OCI-LY7 (cell line): ENCODE results near the gene C14orf39. TPM values are rescaled to one million over a fixed set of nuclear protein-coding genes. Genes with fewer than 3 reads are reported as not detected.

Experiments used
- BruUV-seq: library from RNA; stranded (reverse); fragments of 400-500 nt; replicated peaks from 2 replicates; lab custom pipeline; 2021; lab: Mats Ljungman, UMichigan
- CTCF ChIA-PET: fragments of 300-600 bp; sonication (Branson Sonifier 250); formaldehyde crosslinking; loops from one replicate; lab custom pipeline; 2022; ENCODE audit warnings: antibody characterized with exemption; ENCODE audit not compliant: unreplicated experiment; lab: Charles Lee
- POLR2A ChIA-PET: fragments of 300-600 bp; sonication (Branson Sonifier 250); formaldehyde crosslinking; loops from one replicate; lab custom pipeline; 2022; ENCODE audit warnings: antibody characterized with exemption; lab: Charles Lee
- DNase-seq: peaks from one replicate; pipeline ENCODE4 v3.0.0-alpha.2; 2015; ENCODE audit warnings: low spot score
- H2AFZ ChIP-seq: fragments of 200-600 bp; sonication (generic), shearing (Covaris generic); 2 replicates; pipeline ENCODE4 v1.6.1; 2014; ENCODE audit warnings: mild to moderate bottlenecking, antibody characterized with exemption, low read length, moderate library complexity
- H3K27ac ChIP-seq: fragments of 200-600 bp; sonication (generic); 2 replicates; pipeline ENCODE4 v1.5.1; 2014; ENCODE audit warnings: mixed run types, low read depth, mild to moderate bottlenecking, moderate library complexity, low read length, inconsistent platforms; ENCODE audit not compliant: poor library complexity, severe bottlenecking
- H3K36me3 ChIP-seq: fragments of 200-600 bp; sonication (generic); 2 replicates; pipeline ENCODE4 v1.6.1; 2014; ENCODE audit warnings: mild to moderate bottlenecking, antibody characterized with exemption, low read length, moderate library complexity, mixed read lengths; ENCODE audit not compliant: insufficient read depth
- H3K4me1 ChIP-seq: fragments of 200-600 bp; sonication (generic); 2 replicates; pipeline ENCODE4 v1.5.1; 2014; ENCODE audit warnings: mild to moderate bottlenecking, low read length; ENCODE audit not compliant: insufficient read depth, poor library complexity, severe bottlenecking
- H3K4me2 ChIP-seq: fragments of 200-600 bp; sonication (generic); 2 replicates; pipeline ENCODE4 v1.6.1; 2014; ENCODE audit warnings: mild to moderate bottlenecking, low read length
- H3K4me3 ChIP-seq: fragments of 200-600 bp; sonication (generic); 2 replicates; pipeline ENCODE4 v1.5.1; 2014; ENCODE audit warnings: mild to moderate bottlenecking, low read depth, low read length; ENCODE audit not compliant: poor library complexity, severe bottlenecking
- H3K79me2 ChIP-seq: fragments of 200-600 bp; sonication (generic); 2 replicates; pipeline ENCODE4 v1.6.1; 2016; ENCODE audit warnings: low read depth, mild to moderate bottlenecking, low read length, moderate library complexity, mixed read lengths; ENCODE audit not compliant: insufficient read depth
- H3K9me2 ChIP-seq: fragments of 200-600 bp; sonication (generic); 2 replicates; pipeline ENCODE4 v1.6.1; 2016; ENCODE audit warnings: mild to moderate bottlenecking, low read length, mixed read lengths; ENCODE audit not compliant: insufficient read depth
- H3K9me3 ChIP-seq: fragments of 200-600 bp; sonication (generic); 2 replicates; pipeline ENCODE4 v1.6.1; 2014; ENCODE audit warnings: mild to moderate bottlenecking, mixed run types, low read length, mixed read lengths
- H4K20me1 ChIP-seq: fragments of 200-600 bp; sonication (generic); 2 replicates; pipeline ENCODE4 v1.6.1; 2014; ENCODE audit warnings: mild to moderate bottlenecking, antibody characterized with exemption, low read length, moderate library complexity, mixed read lengths; ENCODE audit not compliant: insufficient read depth
- CTCF ChIP-seq: fragments of 200-600 bp; sonication (generic); conservative IDR thresholded peaks from 2 replicates; pipeline ENCODE4 v1.5.1; 2014; ENCODE audit warnings: mild to moderate bottlenecking, antibody characterized with exemption, low read length, moderate library complexity, mixed read lengths
- EZH2phosphoT487 ChIP-seq: fragments of 200-600 bp; sonication (generic); IDR thresholded peaks from 2 replicates; pipeline ENCODE4 v1.6.1; 2018; ENCODE audit warnings: low read depth, borderline replicate concordance, mild to moderate bottlenecking, mixed run types, antibody characterized with exemption, low read length, moderate library complexity, mixed read lengths
- intact Hi-C: fragments of 100-400 bp; cut with micrococcal nuclease; formaldehyde crosslinking; loops from one replicate; pipeline ENCODE4 v1.10.0; 2022; ENCODE audit not compliant: unreplicated experiment
- total RNA-seq, 2 experiments: library from RNA; depleted of rRNA in 1 of 2; stranded (reverse); fragments of >200 nt in 1 of 2; shearing (Covaris generic) in 1 of 2; gene quantifications; 2 replicates each; pipeline ENCODE4 v1.2.3, GENCODE V29; 2014 to 2022

The C14orf39 gene
- total RNA-seq, 2 experiments from 2014 or later, result not detected

- no peaks in the 10 kb centered on the region for H3K36me3 ChIP-seq
- ChIA-PET POLR2A (no interaction called here), CTCF (no interaction called here)
- no peak for DNase-seq
- H3K79me2 ChIP-seq, result no peaks in the 10 kb centered on the region
- no peaks in the 10 kb centered on the region for H3K9me2 ChIP-seq
- no peak overlapping the region for H3K27ac ChIP-seq
- H3K4me3 ChIP-seq, result no peak overlapping the region
- no peaks in the 10 kb centered on the region for H4K20me1 ChIP-seq
- H3K4me2 ChIP-seq, result no peak overlapping the region
- no peaks in the 10 kb centered on the region for H3K9me3 ChIP-seq
- TF ChIP-seq EZH2phosphoT487, result no peak
- no peak for TF ChIP-seq CTCF
- no peaks in the 10 kb centered on the region for H3K4me1 ChIP-seq
- intact Hi-C loops, result no loop called here
- no peak overlapping the region for H2AFZ ChIP-seq
- no TSS peak for BruUV-seq
These were observed 20.1 kb upstream of the C14orf39 start for GRCh38 chr14:60506010-60506409.

- Histone ChIP-seq H3K9me3 (no peaks in the 10 kb centered on the region), H3K79me2 (no peaks in the 10 kb centered on the region), H3K36me3 (no peaks in the 10 kb centered on the region), H2AFZ (no peak overlapping the region), H3K4me1 (no peaks in the 10 kb centered on the region), H3K4me3 (no peak overlapping the region), H3K9me2 (no peaks in the 10 kb centered on the region), H4K20me1 (no peaks in the 10 kb centered on the region), H3K27ac (no peak overlapping the region), H3K4me2 (no peak overlapping the region)
- ChIA-PET CTCF (no interaction called here), POLR2A (no interaction called here)
- intact Hi-C loops, result no loop called here
- DNase-seq, result no peak
- TF ChIP-seq CTCF, result no peak
- TF ChIP-seq EZH2phosphoT487, result peak; percentile 59; the same call in 1 of the 2 replicates
- BruUV-seq, result no TSS peak
These were observed 19.6 kb upstream of the C14orf39 start for GRCh38 chr14:60505448-60505847.

- no peaks in the 10 kb centered on the region for H4K20me1 ChIP-seq
- no peak for TF ChIP-seq CTCF
- TF ChIP-seq EZH2phosphoT487, result no peak
- H3K79me2 ChIP-seq, result no peaks in the 10 kb centered on the region
- BruUV-seq, result no TSS peak
- no peak overlapping the region for H3K4me2 ChIP-seq
- H3K9me2 ChIP-seq, result no peaks in the 10 kb centered on the region
- H2AFZ ChIP-seq, result no peak overlapping the region
- intact Hi-C loops, result no loop called here
- no peak overlapping the region for H3K27ac ChIP-seq
- POLR2A ChIA-PET, result no interaction called here
- no peak for DNase-seq
- no peak overlapping the region for H3K4me3 ChIP-seq
- CTCF ChIA-PET, result no interaction called here
- no peaks in the 10 kb centered on the region for H3K36me3 ChIP-seq
- H3K4me1 ChIP-seq, result no peaks in the 10 kb centered on the region
- H3K9me3 ChIP-seq, result no peaks in the 10 kb centered on the region
These were observed 16.7 kb upstream of the C14orf39 start for GRCh38 chr14:60502541-60502940.
